Mononuclear cell (primary cell): Measurements from ENCODE around the gene MUC16. TPM values are rescaled to one million over a fixed set of nuclear protein-coding genes. Genes with fewer than 3 reads are reported as not detected.

Experiments used
- total RNA-seq: library from RNA; depleted of rRNA; stranded (reverse); fragments of >200 nt; gene quantifications from one replicate; pipeline ENCODE4 v1.2.3, GENCODE V29; 2012

The MUC16 gene
- total RNA-seq, 1 donor: under 0.01 TPM

Other genes starting within 250 kb of the MUC16 start
- gene ZNF558, start 178.1 kb downstream of the MUC16 start, total RNA-seq: 23.7 TPM
- not detected for gene MBD3L1, start 178.0 kb downstream of the MUC16 start, total RNA-seq
- gene OR1M1, start 76.7 kb upstream of the MUC16 start, total RNA-seq: not detected
- not detected for gene OR7G2, start 97.1 kb upstream of the MUC16 start, total RNA-seq
- gene OR7G1, start 105.4 kb upstream of the MUC16 start, total RNA-seq: not detected
- gene OR7G3, start 116.5 kb upstream of the MUC16 start, total RNA-seq: not detected
- gene ZNF317, start 130.0 kb upstream of the MUC16 start, total RNA-seq: 73.1 TPM
- gene OR7D2, start 168.6 kb upstream of the MUC16 start, total RNA-seq: under 0.01 TPM
- gene OR7D4, start 209.2 kb upstream of the MUC16 start, total RNA-seq: not detected
- gene OR7E24, start 240.5 kb upstream of the MUC16 start, total RNA-seq: not detected